Measurements from ENCODE around the gene SLC35B2. TPM values are rescaled to one million over a fixed set of nuclear protein-coding genes. Genes with fewer than 3 reads are reported as not detected.

SLC35B2 gene
- total and polyA plus RNA-seq, 9 of the 15 experiments (the other 6 are each of a cell fraction or from before 2014, with no cell fraction given): 14.5 to 59.1 (median 47.1) TPM

- no peak for TF ChIP-seq ZBTB12 (CRISPR knock-in tag; IDR thresholded peaks at IDR 0.05)
- no peak for TF ChIP-seq ARID4B (CRISPR knock-in tag; IDR thresholded peaks at IDR 0.05)
- no peak for TF ChIP-seq TFAP4 (CRISPR knock-in tag; IDR thresholded peaks at IDR 0.05; ENCODE audit: borderline replicate concordance)
- TF ChIP-seq ATF3 (IDR thresholded peaks at IDR 0.05): peak; percentile 43; the same call in 1 of the 2 replicates
- TF ChIP-seq ATF3 (CRISPR knock-in tag; conservative IDR thresholded peaks at IDR 0.05): no peak
- TF ChIP-seq OTX1 (CRISPR knock-in tag; IDR thresholded peaks at IDR 0.05): peak; percentile 67; the same call in 1 of the 2 replicates
- no peak for TF ChIP-seq RBM39 (optimal IDR thresholded peaks at IDR 0.05; ENCODE audit: low read depth, low read length)
- no peak for TF ChIP-seq DNMT1 (IDR thresholded peaks at IDR 0.05)
- TF ChIP-seq SNAPC5 (CRISPR knock-in tag; IDR thresholded peaks at IDR 0.05): no peak
- no peak for TF ChIP-seq SAP30 (IDR thresholded peaks at IDR 0.05; ENCODE audit: borderline replicate concordance, insufficient read depth, low read depth, low read length, poor library complexity, severe bottlenecking)
- TF ChIP-seq IRF9 (tag; IDR thresholded peaks at IDR 0.05): no peak
- no peak for TF ChIP-seq RFX1 (IDR thresholded peaks at IDR 0.05)
- TF ChIP-seq ZKSCAN1 (IDR thresholded peaks at IDR 0.05; ENCODE audit: low read depth, low read length): no peak
- no peak for TF ChIP-seq ZBTB33 (CRISPR knock-in tag; IDR thresholded peaks at IDR 0.05)
- TF ChIP-seq CBX8 (IDR thresholded peaks at IDR 0.05; ENCODE audit: borderline replicate concordance, extremely low read depth, low read depth, low read length, poor library complexity, severe bottlenecking): no peak
- no peak for TF ChIP-seq GATAD2B (IDR thresholded peaks at IDR 0.05; ENCODE audit: borderline replicate concordance)
Measured at GRCh38 chr6:44265722-44266233, 8.4 kb upstream of the SLC35B2 start (continued).

Measured in K562 (cell line).